ENCODE measurements around the gene SAMD9.

The SAMD9 gene

DNA sequence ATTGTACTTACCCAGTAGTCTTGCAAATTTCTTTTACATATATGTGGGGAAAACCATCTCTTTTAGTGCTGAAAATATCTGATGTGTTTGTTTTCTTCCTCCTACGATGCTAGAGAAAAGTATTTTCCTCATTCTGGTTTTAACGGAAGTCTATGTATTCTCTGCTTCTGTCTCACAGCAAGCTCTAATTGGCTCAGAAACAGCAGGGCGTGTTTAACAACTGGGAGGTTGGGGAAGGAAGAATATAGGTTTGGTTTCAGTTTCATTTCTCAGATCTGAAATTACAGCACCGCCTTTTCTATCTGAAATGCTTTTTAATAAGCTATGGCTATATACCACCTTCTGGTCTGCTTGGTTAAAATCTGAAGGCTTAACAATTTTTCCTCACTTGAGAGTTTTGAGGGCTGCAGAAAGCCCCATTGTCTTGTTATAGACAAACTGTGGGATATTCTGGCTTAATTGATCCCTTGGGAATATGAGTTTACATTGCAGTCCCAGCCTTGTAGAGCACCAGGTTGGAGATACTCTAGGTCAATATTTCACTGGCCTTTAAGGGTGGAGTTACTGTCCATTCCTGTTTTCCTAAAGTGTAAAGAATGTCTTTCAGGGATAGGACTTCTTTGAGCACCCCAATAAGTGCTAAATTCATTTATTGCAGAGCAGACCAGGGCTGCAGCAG, at the start of gene SAMD9:
Gene SAMD9 (minus strand): TSS at position 128 of the 679 bp plus-strand sequence. CDS start 11,882 bp downstream, outside the sequence.
- peak within 1 kb of the TSS; percentile 37 for H3K4me3 ChIP-seq (ENCODE audit: control insufficient read depth, low read depth, low read length)
- TF ChIP-seq, protein P1, sequence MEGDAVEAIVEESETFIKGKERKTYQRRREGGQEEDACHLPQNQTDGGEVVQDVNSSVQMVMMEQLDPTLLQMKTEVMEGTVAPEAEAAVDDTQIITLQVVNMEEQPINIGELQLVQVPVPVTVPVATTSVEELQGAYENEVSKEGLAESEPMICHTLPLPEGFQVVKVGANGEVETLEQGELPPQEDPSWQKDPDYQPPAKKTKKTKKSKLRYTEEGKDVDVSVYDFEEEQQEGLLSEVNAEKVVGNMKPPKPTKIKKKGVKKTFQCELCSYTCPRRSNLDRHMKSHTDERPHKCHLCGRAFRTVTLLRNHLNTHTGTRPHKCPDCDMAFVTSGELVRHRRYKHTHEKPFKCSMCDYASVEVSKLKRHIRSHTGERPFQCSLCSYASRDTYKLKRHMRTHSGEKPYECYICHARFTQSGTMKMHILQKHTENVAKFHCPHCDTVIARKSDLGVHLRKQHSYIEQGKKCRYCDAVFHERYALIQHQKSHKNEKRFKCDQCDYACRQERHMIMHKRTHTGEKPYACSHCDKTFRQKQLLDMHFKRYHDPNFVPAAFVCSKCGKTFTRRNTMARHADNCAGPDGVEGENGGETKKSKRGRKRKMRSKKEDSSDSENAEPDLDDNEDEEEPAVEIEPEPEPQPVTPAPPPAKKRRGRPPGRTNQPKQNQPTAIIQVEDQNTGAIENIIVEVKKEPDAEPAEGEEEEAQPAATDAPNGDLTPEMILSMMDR (conservative IDR thresholded peaks at IDR 0.05; ENCODE audit: control insufficient read depth, insufficient read depth, low read depth, low read length): no peak
- peak; percentile 85 for DNase-seq (ENCODE audit: low read depth)

DNA sequence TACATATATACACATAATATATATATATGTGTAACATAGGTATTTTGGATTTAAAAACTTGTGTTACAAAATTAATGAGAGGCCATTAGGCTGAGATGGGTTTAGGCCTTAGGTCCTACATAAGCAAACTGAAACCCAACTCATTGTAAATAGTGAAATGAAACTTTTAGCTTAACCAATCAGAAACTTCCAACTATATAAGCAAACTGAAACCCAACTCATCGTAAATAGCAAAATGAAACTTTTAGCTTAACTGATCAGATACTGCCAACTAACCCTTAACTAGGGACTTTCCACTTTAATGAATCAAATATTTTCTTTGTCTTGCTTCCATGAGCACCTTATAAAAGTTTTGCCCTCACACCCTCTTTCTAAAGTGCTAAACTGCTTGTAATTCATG, 47.7 kb upstream of the SAMD9 start:
- no peak for DNase-seq (ENCODE audit: low read depth)
- no peak overlapping the region for H3K4me3 ChIP-seq (ENCODE audit: control insufficient read depth, low read depth, low read length)
- TF ChIP-seq, protein P1 (conservative IDR thresholded peaks at IDR 0.05; ENCODE audit: control insufficient read depth, insufficient read depth, low read depth, low read length): no peak

DNA sequence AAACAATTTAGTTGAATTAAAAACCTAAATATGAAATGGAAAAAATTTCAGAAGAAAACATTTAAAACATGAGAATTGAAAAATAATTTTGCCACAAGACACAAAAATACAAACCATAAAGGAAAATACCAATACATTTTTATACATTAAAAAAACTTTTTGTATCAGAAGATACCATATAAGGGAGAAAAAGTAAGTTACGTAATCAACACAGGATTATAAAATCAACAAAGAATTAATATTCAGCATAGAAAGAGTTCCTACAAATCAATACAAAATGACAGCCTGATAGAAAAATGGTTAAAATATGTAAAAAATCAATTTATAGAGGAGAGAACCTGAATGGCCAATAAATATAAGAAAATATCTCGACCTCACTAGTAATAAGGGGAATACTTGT, 47.0 kb upstream of the SAMD9 start:
- DNase-seq (ENCODE audit: low read depth): no peak
- TF ChIP-seq, protein P1 (conservative IDR thresholded peaks at IDR 0.05; ENCODE audit: control insufficient read depth, insufficient read depth, low read depth, low read length): no peak
- H3K4me3 ChIP-seq (ENCODE audit: control insufficient read depth, low read depth, low read length): no peak overlapping the region

DNA sequence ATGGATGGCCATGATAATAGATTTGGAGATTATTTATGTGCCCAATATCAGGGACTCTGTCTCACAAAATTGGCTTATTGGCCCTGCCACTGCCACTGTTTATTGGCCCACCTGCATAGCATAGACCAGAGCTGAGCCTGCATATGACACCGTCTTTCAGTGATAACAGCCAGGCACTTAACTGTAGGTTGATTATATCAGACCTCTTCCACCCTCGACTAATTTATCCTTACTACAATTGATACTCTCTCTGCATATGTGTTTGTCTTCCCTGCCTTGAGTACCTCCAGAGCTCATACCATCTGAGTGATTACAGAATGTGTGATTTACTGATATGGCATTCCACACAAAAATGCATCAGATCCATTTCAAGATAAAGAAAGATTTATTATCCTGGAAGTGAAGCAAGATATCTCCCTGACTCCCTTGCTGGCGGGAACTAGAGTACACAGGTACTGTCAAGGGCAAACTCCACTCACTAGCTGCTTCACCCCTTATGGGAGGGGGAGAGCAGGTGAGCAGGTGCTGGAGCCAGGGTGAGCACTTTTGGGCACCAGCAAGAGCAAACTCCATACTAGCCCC, 43.5 kb upstream of the SAMD9 start:
- TF ChIP-seq, protein P1 (conservative IDR thresholded peaks at IDR 0.05; ENCODE audit: control insufficient read depth, insufficient read depth, low read depth, low read length): no peak
- H3K4me3 ChIP-seq (ENCODE audit: control insufficient read depth, low read depth, low read length): no peak overlapping the region
- DNase-seq (ENCODE audit: low read depth): no peak

DNA sequence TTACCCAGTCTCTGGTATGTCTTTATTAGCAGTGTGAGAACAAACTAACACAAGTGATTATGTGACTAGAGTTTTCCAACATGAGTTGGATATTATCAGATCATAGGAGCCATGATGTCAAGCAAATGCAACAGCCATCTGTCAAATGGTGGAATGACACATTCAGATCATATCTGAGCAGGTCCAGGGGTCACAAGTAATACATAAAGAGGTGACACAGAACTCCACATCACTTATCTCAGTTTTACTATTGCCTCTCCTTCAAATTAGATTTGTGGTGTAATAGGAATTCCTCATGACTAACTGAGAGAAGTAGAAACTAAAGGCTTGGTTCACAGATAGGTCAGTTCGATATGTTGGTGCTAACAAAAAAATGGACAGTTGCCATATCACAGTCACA, 42.6 kb upstream of the SAMD9 start:
- DNase-seq (ENCODE audit: low read depth): no peak
- TF ChIP-seq, protein P1 (conservative IDR thresholded peaks at IDR 0.05; ENCODE audit: control insufficient read depth, insufficient read depth, low read depth, low read length): no peak
- H3K4me3 ChIP-seq (ENCODE audit: control insufficient read depth, low read depth, low read length): no peak overlapping the region

DNA sequence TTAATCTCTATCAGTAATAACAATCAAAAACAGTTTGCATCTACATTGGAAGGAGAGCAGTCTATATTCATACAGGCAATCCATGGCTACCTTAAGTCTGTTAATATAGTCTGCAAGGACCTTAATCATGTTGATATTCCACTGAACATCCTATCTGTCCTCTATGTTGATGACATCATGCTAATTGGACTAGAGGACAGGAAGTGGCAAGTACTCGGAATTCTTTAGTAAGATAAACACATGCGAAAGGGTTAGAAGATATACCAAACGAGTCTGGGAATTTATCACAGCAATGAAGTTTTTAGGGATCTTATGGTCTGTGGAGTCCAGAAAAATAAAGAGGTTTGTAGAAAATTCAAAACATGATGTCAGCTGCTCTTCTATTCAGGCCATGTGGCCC, 41.7 kb upstream of the SAMD9 start:
- no peak for DNase-seq (ENCODE audit: low read depth)
- H3K4me3 ChIP-seq (ENCODE audit: control insufficient read depth, low read depth, low read length): no peak overlapping the region
- TF ChIP-seq, protein P1 (conservative IDR thresholded peaks at IDR 0.05; ENCODE audit: control insufficient read depth, insufficient read depth, low read depth, low read length): no peak
